GM19043 (cell line): Measurements from ENCODE around the gene CORIN.

Experiments
- ATAC-seq: cut with Tn5 transposase; IDR thresholded peaks from one replicate; pipeline ENCODE4 v1.9.1; 2021; ENCODE audit warnings: low read depth; ENCODE audit not compliant: unreplicated experiment

CORIN gene

DNA sequence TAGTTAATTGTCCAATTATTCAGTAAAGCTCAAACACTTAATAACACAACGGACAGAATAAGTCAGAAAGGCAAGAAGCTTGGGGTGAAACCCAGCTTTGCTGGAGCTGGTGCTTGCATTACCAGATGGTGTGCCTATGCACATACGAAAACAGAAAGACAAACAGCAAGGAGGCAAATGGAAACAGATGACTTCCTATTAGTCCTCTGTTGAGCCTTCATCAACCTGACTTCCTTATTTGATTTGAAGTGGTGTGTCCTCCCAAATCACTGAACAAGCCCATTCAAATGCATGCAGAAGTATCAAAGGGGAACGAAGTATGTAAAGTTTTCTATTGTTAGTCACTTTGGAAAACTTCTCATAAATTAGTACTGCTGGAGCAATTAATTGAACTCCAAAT, 186.6 kb downstream of the CORIN start:
- no peak for ATAC-seq

DNA sequence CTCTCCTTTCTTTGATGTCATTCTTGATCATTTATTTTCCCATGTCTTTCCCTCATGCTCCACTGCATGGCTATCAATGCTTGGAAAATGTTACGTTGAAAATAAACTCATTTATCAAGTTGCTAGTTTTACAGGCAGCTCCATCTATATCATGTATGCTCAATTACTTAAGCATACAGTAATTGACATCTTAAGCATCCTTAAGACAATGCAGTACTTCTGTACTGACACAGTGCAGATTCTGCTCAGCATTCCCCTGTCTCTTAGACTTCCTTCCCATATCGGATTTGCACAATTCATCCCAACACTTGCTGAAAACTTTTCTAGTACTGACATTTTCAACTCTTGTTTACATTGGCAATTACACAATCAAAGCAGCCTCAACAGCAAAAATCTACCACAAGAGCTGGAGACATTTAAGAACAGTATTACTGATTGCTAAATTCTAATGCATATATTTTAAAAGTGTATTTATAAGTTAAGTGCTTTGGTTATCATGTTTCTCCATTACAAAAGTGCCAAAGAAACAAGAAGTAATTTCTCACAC, 187.2 kb downstream of the CORIN start:
- ATAC-seq: no peak

DNA sequence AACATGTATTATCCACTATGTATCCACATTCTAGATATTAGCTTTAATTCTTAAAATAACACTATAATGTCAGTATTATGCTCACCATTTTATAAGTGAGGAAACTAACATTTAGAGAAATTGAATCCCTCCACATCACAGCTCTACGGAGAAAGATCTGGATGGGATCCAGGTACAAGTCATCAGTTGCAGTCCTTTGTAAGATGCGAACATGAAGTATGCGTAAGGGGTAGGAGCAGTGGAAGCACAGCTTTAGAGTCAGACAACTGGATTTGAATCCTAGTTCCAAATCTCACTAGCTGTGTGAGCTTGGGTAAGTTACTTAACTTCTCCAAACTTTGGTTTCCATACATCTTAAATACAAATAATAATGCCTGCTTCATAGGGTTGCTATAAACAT, 190.3 kb downstream of the CORIN start:
- ATAC-seq: no peak

DNA sequence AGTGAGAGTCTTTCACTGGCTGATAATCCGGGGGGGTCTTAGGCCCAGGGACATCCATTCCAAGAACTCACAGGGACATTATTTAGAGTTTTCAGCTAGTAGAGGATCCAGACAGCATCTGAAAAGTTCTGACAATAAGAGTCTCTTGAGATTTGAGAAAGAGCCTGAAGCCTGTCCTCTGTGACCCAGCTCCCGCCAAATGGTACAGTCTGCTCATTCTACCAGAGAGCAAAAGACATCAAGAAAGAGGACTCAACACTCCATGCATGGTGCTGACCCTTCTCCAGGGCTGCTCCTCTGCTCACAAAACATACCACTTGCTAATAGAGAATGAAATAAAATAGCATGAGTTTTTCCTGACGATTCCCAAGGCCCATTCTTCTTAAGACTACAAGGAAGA, 190.8 kb downstream of the CORIN start:
- ATAC-seq: no peak

- no peak for ATAC-seq
Observed at GRCh38 chr4:47646372-47646771, 191.5 kb downstream of the CORIN start.

DNA sequence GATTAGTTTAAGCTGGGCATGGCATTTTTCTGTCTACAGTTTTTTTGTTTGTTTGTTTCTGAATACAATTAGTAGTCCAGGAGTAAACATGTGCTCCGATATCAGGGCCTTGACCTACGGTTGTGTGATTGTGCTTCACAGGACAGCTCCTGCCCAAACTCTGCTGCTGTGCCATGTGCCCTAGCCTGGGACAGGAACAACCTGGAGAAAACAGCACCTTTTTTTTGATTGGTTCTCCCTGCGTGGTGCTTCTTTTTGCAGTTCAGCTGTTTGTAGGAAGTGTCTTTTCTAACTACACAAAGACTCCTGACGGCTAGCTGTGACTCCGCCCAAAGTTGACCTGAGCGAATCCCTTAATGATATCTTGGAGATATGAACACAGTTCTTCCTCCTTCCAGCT, 194.0 kb downstream of the CORIN start:
- ATAC-seq: no peak

- ATAC-seq: no peak
Observed at GRCh38 chr4:47642985-47643760, 194.7 kb downstream of the CORIN start.

DNA sequence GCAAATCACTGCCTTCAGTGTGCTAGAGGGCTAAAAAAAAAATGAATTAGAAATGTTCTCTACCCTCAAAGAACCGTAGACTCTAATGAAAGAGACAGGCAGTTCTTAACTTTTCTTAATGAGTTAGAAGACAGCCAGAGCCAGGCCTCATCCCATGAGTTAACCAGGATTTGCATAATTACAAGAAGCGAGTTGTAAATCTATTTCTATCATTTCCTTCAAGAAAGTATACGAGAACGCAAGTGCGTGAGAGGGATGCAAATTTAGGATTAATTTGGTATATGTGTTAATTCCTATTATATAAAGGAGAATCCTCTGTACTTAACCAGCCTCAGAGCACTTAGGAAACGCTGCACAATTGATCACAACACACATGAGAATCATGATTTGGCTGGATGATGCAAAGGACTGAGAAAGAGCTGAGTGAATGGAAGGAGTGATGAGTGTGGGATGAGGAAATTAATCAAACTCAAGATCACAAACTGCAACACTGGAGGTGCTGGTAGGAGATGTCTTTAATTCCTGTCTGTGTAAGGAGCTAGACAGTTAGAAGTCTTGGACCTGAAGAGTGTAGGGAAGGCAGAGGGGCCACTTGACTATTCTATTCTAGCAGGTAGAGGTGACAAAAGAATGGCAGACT, 195.6 kb downstream of the CORIN start:
- ATAC-seq: no peak

GRCh38 chr4:47641755-47642154, 196.1 kb downstream of the CORIN start:
- no peak for ATAC-seq

DNA sequence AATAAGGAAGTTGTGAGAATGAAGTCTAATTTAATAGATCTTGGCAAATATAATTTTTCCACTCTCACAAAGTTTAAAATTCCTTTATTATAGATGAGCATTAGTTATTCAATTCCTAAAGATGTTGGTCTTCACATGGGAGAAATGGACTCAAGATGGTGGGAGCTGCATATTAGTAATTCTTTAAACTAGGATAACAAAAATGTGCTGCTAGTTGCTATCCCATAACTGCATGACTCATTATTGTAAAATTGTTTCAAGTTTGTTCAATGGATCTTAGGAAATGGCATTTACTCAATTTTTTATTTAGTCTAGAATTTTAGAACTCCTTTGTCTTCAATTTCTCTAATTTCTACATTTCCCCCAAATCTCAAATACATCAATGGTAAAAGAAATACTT, 197.0 kb downstream of the CORIN start:
- ATAC-seq: no peak

DNA sequence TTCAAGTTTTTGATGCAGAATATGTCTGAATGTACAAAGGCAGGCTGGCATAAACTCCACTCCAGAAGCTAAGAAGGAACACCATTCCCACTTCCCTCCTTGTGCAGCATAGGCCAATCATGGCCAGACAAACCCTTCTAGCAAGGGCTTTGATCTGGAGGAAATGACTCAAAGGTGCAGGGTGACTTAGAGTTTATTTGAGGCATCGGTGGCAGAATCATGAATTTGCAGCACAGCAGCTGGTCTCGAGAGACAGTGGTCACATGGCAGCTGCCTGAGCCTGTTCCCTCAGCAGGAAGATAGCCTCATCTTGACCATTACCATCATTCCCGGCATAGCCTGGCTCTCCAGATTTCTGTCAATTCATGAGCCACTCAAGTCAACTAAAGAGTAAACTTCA, 198.3 kb downstream of the CORIN start:
- no peak for ATAC-seq

DNA sequence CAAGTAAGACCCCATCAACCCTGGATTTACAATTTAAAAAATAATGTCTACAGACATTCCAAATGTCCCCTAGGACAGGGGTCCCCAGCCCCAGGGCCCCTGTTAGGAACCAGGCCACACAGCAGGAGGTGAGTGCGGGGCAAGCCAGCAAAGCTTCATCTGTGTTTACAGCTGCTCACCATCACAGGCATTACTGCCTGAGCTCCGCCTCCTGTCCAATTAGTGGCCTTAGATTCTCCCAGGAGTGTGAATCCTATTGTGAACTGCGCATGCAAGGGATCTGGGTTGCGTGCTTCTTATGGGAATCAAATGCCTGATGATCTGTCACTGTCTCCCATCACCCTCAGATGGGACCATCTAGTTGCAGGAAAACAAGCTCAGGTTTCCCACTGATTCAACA, 206.7 kb downstream of the CORIN start:
- ATAC-seq: no peak

GRCh38 chr4:47624031-47624441, 213.8 kb downstream of the CORIN start:
- no peak for ATAC-seq

- ATAC-seq: no peak
Observed at GRCh38 chr4:47621181-47621580, 216.7 kb downstream of the CORIN start.

GRCh38 chr4:47619691-47620090, 218.2 kb downstream of the CORIN start:
- ATAC-seq: no peak

DNA sequence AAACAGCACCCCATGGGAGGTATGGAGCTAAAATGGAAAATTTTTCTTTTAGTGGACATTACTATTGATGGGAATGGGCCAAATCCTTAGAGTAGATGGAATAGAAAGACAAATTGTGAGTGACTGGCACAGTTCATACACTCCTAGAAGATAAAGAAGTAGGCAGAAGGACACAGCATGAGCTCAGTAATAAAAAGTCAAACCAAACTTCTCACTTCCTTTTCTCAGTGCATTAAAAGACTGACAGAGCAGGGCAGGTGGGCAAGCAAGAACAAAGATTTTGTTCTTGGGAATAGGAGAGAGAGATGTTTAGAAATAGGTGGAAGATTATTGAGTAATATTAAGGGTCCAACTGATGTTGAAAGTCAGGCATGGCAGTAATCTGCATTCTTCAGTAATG, 220.3 kb downstream of the CORIN start:
- no peak for ATAC-seq

DNA sequence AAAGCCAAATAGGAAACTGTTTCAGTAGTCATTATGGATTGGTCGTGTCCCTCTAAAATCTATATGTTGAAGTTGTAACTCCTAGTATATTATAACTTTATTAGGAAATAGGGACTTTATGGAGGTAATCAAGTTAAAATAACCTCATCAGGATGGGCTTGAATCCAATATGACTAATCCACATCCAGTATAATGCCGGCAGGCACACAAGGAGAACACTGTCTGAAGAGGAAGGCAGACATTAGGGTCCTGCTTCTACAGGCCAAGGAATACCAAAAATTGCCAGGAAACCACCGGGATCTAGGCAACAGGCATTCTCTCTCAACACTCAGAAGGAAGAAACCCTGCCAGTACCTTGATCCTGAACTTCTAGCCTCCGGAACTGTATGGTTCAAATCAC, 222.5 kb downstream of the CORIN start:
- ATAC-seq: no peak

GRCh38 chr4:47612116-47613023, 225.5 kb downstream of the CORIN start:
- ATAC-seq: no peak

DNA sequence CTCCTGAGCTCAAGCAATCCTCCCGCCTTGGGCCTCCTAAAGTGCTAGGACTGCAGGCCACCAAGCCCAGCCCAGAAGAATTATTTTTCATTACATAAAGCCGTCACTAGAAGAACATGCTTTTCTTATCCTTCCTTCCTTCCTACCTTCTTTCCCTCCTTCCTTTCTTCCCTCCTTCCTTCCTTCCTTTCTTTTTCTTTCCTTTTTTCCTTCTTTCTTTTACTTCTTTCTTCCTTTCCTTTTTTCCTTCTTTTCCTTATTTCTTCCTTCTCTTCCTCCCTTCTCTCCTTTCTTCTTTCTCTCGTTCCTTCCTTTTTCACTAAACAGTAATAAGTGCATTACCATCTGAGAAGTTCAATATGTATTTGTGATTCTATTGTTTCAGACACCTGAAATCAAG, 231.4 kb downstream of the CORIN start:
- ATAC-seq: no peak

GRCh38 chr4:47598896-47599295, 239.0 kb downstream of the CORIN start:
- ATAC-seq: no peak

DNA sequence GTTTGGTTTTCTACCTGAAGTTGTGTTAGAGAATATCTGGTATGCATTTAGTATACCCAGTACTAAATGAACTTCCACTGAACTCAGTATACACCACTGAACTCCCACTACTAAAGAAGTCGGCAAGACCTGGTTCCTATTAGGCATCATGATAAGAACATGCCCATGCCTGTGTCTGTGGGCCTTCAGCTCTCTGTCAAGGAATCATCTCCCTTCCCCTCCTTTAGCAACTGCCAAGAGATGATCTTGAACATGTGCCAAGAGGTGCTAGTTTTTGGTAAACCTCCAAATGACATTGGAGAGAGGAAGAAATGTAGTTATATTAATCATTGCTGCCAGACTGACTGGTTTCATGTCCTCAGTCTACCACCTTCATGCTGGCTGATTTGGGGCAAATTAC, 239.5 kb downstream of the CORIN start:
- ATAC-seq: no peak
